Calu3 (cell line): Measurements from ENCODE around the gene UCKL1. TPM values are rescaled to one million over a fixed set of nuclear protein-coding genes. Genes with fewer than 3 reads are reported as not detected.
A peak's percentile ranks its signal among the peaks of the same experiment; 100 is the strongest.

Source experiments
- BruUV-seq: library from RNA; stranded (reverse); fragments of 400-500 nt; replicated peaks from 2 replicates; lab custom pipeline; 2021; lab: Mats Ljungman, UMichigan
- CTCF ChIA-PET: fragments of 300-600 bp; sonication (Branson Sonifier 250); formaldehyde crosslinking; loops from one replicate; lab custom pipeline; 2022; ENCODE audit warnings: antibody characterized with exemption; lab: Charles Lee
- DNase-seq: peaks from one replicate; pipeline ENCODE4 v3.0.0; 2022
- H3K27ac Mint-ChIP-seq: one replicate; pipeline ENCODE4 v1.8.0; 2022; ENCODE audit warnings: mixed read lengths; ENCODE audit not compliant: unreplicated experiment
- H3K27me3 Mint-ChIP-seq: one replicate; pipeline ENCODE4 v1.8.0; 2022; ENCODE audit warnings: mixed read lengths; ENCODE audit not compliant: unreplicated experiment
- H3K36me3 Mint-ChIP-seq: one replicate; pipeline ENCODE4 v1.8.0; 2022; ENCODE audit warnings: mild to moderate bottlenecking, moderate library complexity, mixed read lengths; ENCODE audit not compliant: insufficient read depth, unreplicated experiment
- H3K4me1 Mint-ChIP-seq: one replicate; pipeline ENCODE4 v1.8.0; 2022; ENCODE audit warnings: mild to moderate bottlenecking, low read depth, mixed read lengths; ENCODE audit not compliant: unreplicated experiment
- H3K4me3 Mint-ChIP-seq: one replicate; pipeline ENCODE4 v1.8.0; 2022; ENCODE audit warnings: mild to moderate bottlenecking, low read depth, moderate library complexity, mixed read lengths; ENCODE audit not compliant: unreplicated experiment
- H3K9me3 Mint-ChIP-seq: one replicate; pipeline ENCODE4 v1.8.0; 2022; ENCODE audit warnings: low read depth, mixed read lengths; ENCODE audit not compliant: unreplicated experiment
- CTCF ChIP-seq: fragments of 200-600 bp; IDR thresholded peaks from one replicate; pipeline ENCODE4 v1.8.0; 2022; ENCODE audit warnings: antibody characterized with exemption; ENCODE audit not compliant: unreplicated experiment
- intact Hi-C: fragments of 100-400 bp; cut with micrococcal nuclease; formaldehyde crosslinking; loops from one replicate; pipeline ENCODE4 v1.10.0; 2022; ENCODE audit not compliant: unreplicated experiment
- total RNA-seq: library from RNA; stranded (reverse); gene quantifications from 2 replicates; pipeline ENCODE4 v1.2.3, GENCODE V29; 2022

UCKL1 gene
- total RNA-seq, 1 experiment from 2014 or later, result 85.1 TPM

- Mint-ChIP-seq H3K4me1 (peaks cover 37% of the 10 kb centered on the region), H3K9me3 (no peaks in the 10 kb centered on the region), H3K4me3 (peak within 1 kb of the TSS; percentile 80), H3K36me3 (peaks cover 50% of the 10 kb centered on the region), H3K27ac (peak within 1 kb of the TSS; percentile 68), H3K27me3 (no peaks in the 10 kb centered on the region)
- CTCF ChIA-PET, result no interaction called here
- TF ChIP-seq CTCF, result no peak
- intact Hi-C loops, result loop anchor here (5.0 kb wide), 1 partner anchor 433 kb away; the partner anchor contains the start of gene PTK6
- BruUV-seq, result no TSS peak
- peak; percentile 90 for DNase-seq
Measured at GRCh38 chr20:63969838-63970713, 13.9 kb upstream of the UCKL1 start, which contains the start of gene ZNF512B. TSS of gene ZNF512B (minus strand) at chr20:63969930. CDS start at chr20:63967950, 1,980 bp downstream.

GRCh38 chr20:63968928-63969760 lies 12.9 kb upstream of the UCKL1 start:
- intact Hi-C loops, result no loop called here
- TF ChIP-seq CTCF, result no peak
- CTCF ChIA-PET, result interaction anchor here (0.6 kb wide), 1 partner anchor 327 kb away, joined by 4 read pairs; no protein-coding TSS in a partner anchor
- H3K4me1 Mint-ChIP-seq, result peaks cover 28% of the 10 kb centered on the region
- H3K9me3 Mint-ChIP-seq, result no peaks in the 10 kb centered on the region
- peaks cover 55% of the 10 kb centered on the region for H3K36me3 Mint-ChIP-seq
- DNase-seq, result peak; percentile 56
- H3K27ac Mint-ChIP-seq, result peak overlapping the region; percentile 68
- H3K27me3 Mint-ChIP-seq, result no peaks in the 10 kb centered on the region
- BruUV-seq, result TSS peak; percentile 34
- peak overlapping the region; percentile 80 for H3K4me3 Mint-ChIP-seq

DNA sequence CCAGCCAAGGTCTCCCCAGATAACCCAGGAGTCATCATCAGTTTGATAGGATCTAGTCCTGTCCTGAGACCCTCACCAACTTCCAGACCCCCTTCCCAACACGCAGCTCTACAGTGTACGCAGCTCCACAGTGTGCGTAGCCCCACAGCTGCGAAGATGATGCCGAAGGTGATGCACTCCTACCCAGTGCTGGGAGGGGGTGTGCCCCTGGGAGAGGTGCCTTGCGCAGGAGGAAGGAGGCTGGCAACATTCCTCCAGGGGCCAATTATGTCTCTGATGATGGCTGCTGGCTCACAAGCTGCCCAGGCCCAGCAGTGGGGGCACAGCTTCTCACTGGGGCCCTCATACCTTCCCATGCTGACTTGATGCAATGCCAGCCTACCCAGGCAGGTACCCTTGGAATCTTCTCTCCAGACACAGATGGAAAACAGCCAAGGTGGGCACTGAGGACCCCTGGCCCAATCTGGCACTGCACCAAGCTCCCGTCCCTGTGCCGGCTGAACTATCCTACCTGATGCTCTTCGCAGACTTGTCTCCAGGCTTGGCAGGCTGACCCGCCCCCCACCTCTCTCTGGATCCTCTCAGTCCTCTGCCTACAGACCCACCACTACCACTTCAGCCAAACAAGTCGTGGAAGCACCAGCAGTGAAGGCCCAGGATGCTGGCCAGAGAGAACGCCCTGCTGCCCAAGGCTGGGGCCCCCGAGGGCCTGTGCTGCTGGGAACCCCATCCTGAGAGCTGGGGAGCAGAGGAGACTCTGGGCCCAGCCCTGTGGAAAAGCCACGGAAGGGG lies 12.1 kb upstream of the UCKL1 start:
- peaks cover 53% of the 10 kb centered on the region for H3K36me3 Mint-ChIP-seq
- H3K27me3 Mint-ChIP-seq, result no peaks in the 10 kb centered on the region
- intact Hi-C loops, result no loop called here
- CTCF ChIA-PET, result interaction anchor here (0.6 kb wide), 1 partner anchor 326 kb away, joined by 4 read pairs; no protein-coding TSS in a partner anchor
- H3K9me3 Mint-ChIP-seq, result no peaks in the 10 kb centered on the region
- H3K27ac Mint-ChIP-seq, result peak overlapping the region; percentile 68
- peaks cover 20% of the 10 kb centered on the region for H3K4me1 Mint-ChIP-seq
- H3K4me3 Mint-ChIP-seq, result peak overlapping the region; percentile 80
- BruUV-seq, result no TSS peak
- TF ChIP-seq CTCF, result no peak
- no peak for DNase-seq
